RWPE2 (cell line): ENCODE data around the gene TUBA1C.

ENCODE experiments used
- ATAC-seq: fragments of 200-7000 bp; cut with Tn5 transposase; 3 replicates; pipeline ENCODE4 v1.9.1; 2021; ENCODE audit warnings: low read depth
- DNase-seq: peaks from one replicate; pipeline ENCODE4 v3.0.0-alpha.2; 2020; ENCODE audit warnings: low spot score
- H3K27ac ChIP-seq: fragments of 450-650 bp; 2 replicates; pipeline ENCODE4 v1.5.1; 2017; ENCODE audit warnings: mild to moderate bottlenecking; ENCODE audit not compliant: poor library complexity, severe bottlenecking
- H3K27me3 ChIP-seq: fragments of 250-450 bp; sonication (Bioruptor Pico); 2 replicates; pipeline ENCODE4 v1.5.1; 2021; ENCODE audit warnings: mild to moderate bottlenecking, moderate library complexity; ENCODE audit not compliant: insufficient read depth, poor library complexity, severe bottlenecking
- H3K36me3 ChIP-seq: fragments of 250-450 bp; sonication (Bioruptor Pico); 2 replicates; pipeline ENCODE4 v1.5.1; 2020; ENCODE audit warnings: low read depth, mild to moderate bottlenecking, moderate library complexity
- H3K4me1 ChIP-seq: fragments of 250-450 bp; sonication (Bioruptor Pico); 2 replicates; pipeline ENCODE4 v1.5.1; 2021; ENCODE audit warnings: mild to moderate bottlenecking, moderate library complexity; ENCODE audit not compliant: insufficient read depth, poor library complexity, severe bottlenecking
- H3K4me3 ChIP-seq: fragments of 250-450 bp; sonication (Bioruptor Pico); 2 replicates; pipeline ENCODE4 v1.5.1; 2021; ENCODE audit warnings: mild to moderate bottlenecking, moderate library complexity; ENCODE audit not compliant: severe bottlenecking
- H3K9me3 ChIP-seq: fragments of 250-450 bp; sonication (Bioruptor Pico); 2 replicates; pipeline ENCODE4 v1.5.1; 2021; ENCODE audit warnings: mild to moderate bottlenecking, moderate library complexity; ENCODE audit not compliant: severe bottlenecking
- CTCF ChIP-seq: fragments of 450-650 bp; IDR thresholded peaks from one replicate; pipeline ENCODE4 v1.5.1; 2017; ENCODE audit warnings: mild to moderate bottlenecking, moderate library complexity; ENCODE audit not compliant: poor library complexity, severe bottlenecking

TUBA1C gene

GRCh38 chr12:49322367-49322707 lies 57.5 kb downstream of the TUBA1C start:
- Histone ChIP-seq H3K4me3 (peak overlapping the region; percentile 49), H3K27me3 (no peaks in the 10 kb centered on the region), H3K9me3 (no peaks in the 10 kb centered on the region), H3K4me1 (peaks cover 4% of the 10 kb centered on the region), H3K36me3 (peaks cover 29% of the 10 kb centered on the region), H3K27ac (peak overlapping the region; percentile 48)
- no peak for TF ChIP-seq CTCF
- ATAC-seq (no peak), DNase-seq (no peak)

GRCh38 chr12:49322708-49323523 lies 58.0 kb downstream of the TUBA1C start, which contains the start of gene TROAP:
Gene TROAP, plus strand, starts transcription at chr12:49323255. Its CDS starts 354 bp downstream, at chr12:49323609.
- H3K4me3 ChIP-seq, result peak within 1 kb of the TSS; percentile 49
- peaks cover 33% of the 10 kb centered on the region for H3K36me3 ChIP-seq
- H3K4me1 ChIP-seq, result peaks cover 4% of the 10 kb centered on the region
- TF ChIP-seq CTCF, result no peak
- H3K9me3 ChIP-seq, result no peaks in the 10 kb centered on the region
- H3K27me3 ChIP-seq, result no peaks in the 10 kb centered on the region
- peak within 1 kb of the TSS; percentile 48 for H3K27ac ChIP-seq
- peak; percentile 97 for DNase-seq
- ATAC-seq, result peak; percentile 97

GRCh38 chr12:49323524-49324097 lies 58.7 kb downstream of the TUBA1C start:
- TF ChIP-seq CTCF, result no peak
- peaks cover 4% of the 10 kb centered on the region for H3K4me1 ChIP-seq
- peak overlapping the region; percentile 49 for H3K4me3 ChIP-seq
- DNase-seq, result peak; percentile 21
- no peaks in the 10 kb centered on the region for H3K27me3 ChIP-seq
- ATAC-seq, result no peak
- no peaks in the 10 kb centered on the region for H3K9me3 ChIP-seq
- peak overlapping the region; percentile 48 for H3K27ac ChIP-seq
- peaks cover 33% of the 10 kb centered on the region for H3K36me3 ChIP-seq
